Common myeloid progenitor, CD34-positive (primary cell): ENCODE measurements around the gene DIAPH3.

Source experiments
- CTCF ChIA-PET: fragments of 350-600 bp; sonication (Branson Sonifier 250); formaldehyde crosslinking; loops from one replicate; lab custom pipeline; 2021; ENCODE audit warnings: antibody characterized with exemption; lab: Charles Lee
- POLR2A ChIA-PET: fragments of 350-600 bp; sonication (Branson Sonifier 250); formaldehyde crosslinking; loops from one replicate; lab custom pipeline; 2021; ENCODE audit warnings: antibody characterized with exemption; lab: Charles Lee
- DNase-seq, 3 donors: peaks; one replicate each; pipeline versions ENCODE4 v3.0.0 to v3.0.0-alpha.2; 2013
- H3K27ac ChIP-seq, 2 experiments: 1 replicate in 1 of 2; 2 replicates in 1 of 2; pipeline ENCODE4 v1.7.0; 2013; ENCODE audit warnings: inconsistent platforms in 2 of 2, low read length in 2 of 2, mild to moderate bottlenecking in 2 of 2, low read depth in 1 of 2, moderate library complexity in 1 of 2; ENCODE audit not compliant: severe bottlenecking in 2 of 2, insufficient read depth in 1 of 2, poor library complexity in 1 of 2
- H3K27me3 ChIP-seq, 5 experiments: replicated peaks in 2 of 5; 1 replicate in 3 of 5; 2 replicates in 2 of 5; pipeline versions ENCODE4 v1.6.1 to v1.7.0; 2013; ENCODE audit warnings: low read length in 4 of 5, mild to moderate bottlenecking in 2 of 5, moderate library complexity in 2 of 5, inconsistent platforms in 1 of 5; ENCODE audit not compliant: insufficient read depth in 5 of 5, control insufficient read depth in 4 of 5
- H3K36me3 ChIP-seq, 4 experiments: 1 replicate in 2 of 4; 2 replicates in 2 of 4; pipeline versions ENCODE4 v1.6.1 to v1.7.0; 2013; ENCODE audit warnings: low read length in 3 of 4, control low read depth in 1 of 4, mild to moderate bottlenecking in 1 of 4; ENCODE audit not compliant: control insufficient read depth in 4 of 4, insufficient read depth in 4 of 4
- H3K4me1 ChIP-seq, 4 experiments: 1 replicate in 3 of 4; 2 replicates in 1 of 4; pipeline versions ENCODE4 v1.6.1 to v1.7.1; 2013; ENCODE audit warnings: low read length in 3 of 4, mild to moderate bottlenecking in 3 of 4, control low read depth in 1 of 4, inconsistent platforms in 1 of 4, moderate library complexity in 1 of 4; ENCODE audit not compliant: control insufficient read depth in 4 of 4, insufficient read depth in 4 of 4; ENCODE audit errors: control extremely low read depth in 1 of 4
- H3K4me3 ChIP-seq, 7 experiments: 1 replicate in 4 of 7; 2 replicates in 3 of 7; pipeline versions ENCODE4 v1.5.1 to v1.7.0; 2013; ENCODE audit warnings: mild to moderate bottlenecking in 7 of 7, low read length in 6 of 7, moderate library complexity in 6 of 7, inconsistent platforms in 2 of 7, low read depth in 2 of 7, control low read depth in 1 of 7; ENCODE audit not compliant: insufficient read depth in 4 of 7, control insufficient read depth in 1 of 7; ENCODE audit errors: extremely low read depth in 1 of 7
- H3K9me3 ChIP-seq, 5 experiments: 1 replicate in 4 of 5; 2 replicates in 1 of 5; pipeline versions ENCODE4 v1.6.1 to v1.7.1; 2013; ENCODE audit warnings: low read length in 4 of 5, mild to moderate bottlenecking in 2 of 5, inconsistent platforms in 1 of 5, low read depth in 1 of 5, moderate library complexity in 1 of 5; ENCODE audit not compliant: control insufficient read depth in 4 of 5, insufficient read depth in 2 of 5; ENCODE audit errors: control extremely low read depth in 1 of 5
- WGBS: methylation state at CpG from one replicate; pipeline ENCODE4 v1.1.5; 2013; ENCODE audit not compliant: insufficient coverage; 5-methylcytosine and 5-hydroxymethylcytosine counted together

Gene DIAPH3

GRCh38 chr13:60152114-60152513, 11.6 kb downstream of the DIAPH3 start:
- Histone ChIP-seq H3K4me3 (no peak overlapping the region), H3K27me3 (no peaks in the 10 kb centered on the region), H3K36me3 (no peaks in the 10 kb centered on the region), H3K27ac (no peak overlapping the region), H3K4me1 (peaks cover 0 to 8% (median 6%) of the 10 kb centered on the region in 4 experiments), H3K9me3 (peaks cover 0 to 2% (median 0%) of the 10 kb centered on the region in 5 experiments)
- DNase-seq, result no peak
- ChIA-PET CTCF (no interaction called here), POLR2A (no interaction called here)

- no peak overlapping the region for H3K4me3 ChIP-seq
- H3K36me3 ChIP-seq, result no peaks in the 10 kb centered on the region
- H3K27me3 ChIP-seq, result no peaks in the 10 kb centered on the region
- ChIA-PET CTCF (no interaction called here), POLR2A (no interaction called here)
- H3K27ac ChIP-seq, result no peak overlapping the region
- peaks cover 0 to 8% (median 6%) of the 10 kb centered on the region in 4 experiments for H3K4me1 ChIP-seq
- WGBS, result 100% methylated on average over 2 of the region's 2 CpGs
- no peak for DNase-seq
- H3K9me3 ChIP-seq, result no peaks in the 10 kb centered on the region
These were observed 13.2 kb downstream of the DIAPH3 start for GRCh38 chr13:60150538-60150937.

DNA sequence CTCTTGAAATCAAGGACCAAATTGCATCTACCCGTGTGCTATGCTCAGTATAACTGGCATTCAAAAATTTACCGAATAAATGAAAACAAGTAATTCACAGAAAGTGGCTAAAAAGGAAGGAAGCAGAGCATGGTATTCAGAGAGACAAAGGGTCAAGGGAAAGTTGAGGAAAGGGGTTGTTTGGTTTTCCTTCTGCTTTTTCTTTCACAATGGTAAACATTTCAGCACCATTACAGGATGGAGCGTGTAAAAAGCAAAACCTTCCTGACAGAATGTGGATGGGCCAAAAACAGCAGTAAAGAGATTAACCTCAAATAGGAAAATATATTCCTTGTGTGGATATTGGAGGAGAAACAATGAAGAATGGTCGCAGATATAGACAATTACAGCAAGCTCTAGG, 14.8 kb downstream of the DIAPH3 start:
- no peaks in the 10 kb centered on the region for H3K9me3 ChIP-seq

DNA sequence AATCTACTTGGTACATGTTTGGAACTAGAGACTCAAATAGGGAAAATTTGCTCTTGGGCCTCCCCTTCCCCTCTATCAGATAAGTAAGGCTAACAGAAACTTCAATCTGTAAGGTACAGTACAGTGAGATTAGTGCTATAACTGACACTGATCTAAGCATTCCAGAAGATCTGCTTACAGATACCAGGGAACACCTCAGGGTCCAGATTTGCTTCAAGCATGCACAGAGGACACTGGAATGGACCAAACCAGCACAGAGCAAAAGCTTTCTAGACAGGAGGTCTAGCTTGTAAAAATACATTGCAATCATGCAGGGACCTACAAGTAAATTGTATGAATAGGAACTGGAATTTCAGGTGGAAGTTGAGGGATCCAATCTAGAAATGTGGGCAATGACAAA, 16.4 kb downstream of the DIAPH3 start:
- Histone ChIP-seq H3K9me3 (no peaks in the 10 kb centered on the region), H3K4me3 (no peak overlapping the region), H3K27ac (no peak overlapping the region), H3K4me1 (peaks cover 0 to 8% (median 6%) of the 10 kb centered on the region in 4 experiments), H3K27me3 (no peaks in the 10 kb centered on the region), H3K36me3 (peaks cover 0 to 3% (median 0%) of the 10 kb centered on the region in 4 experiments)
- no peak for DNase-seq
- ChIA-PET CTCF (no interaction called here), POLR2A (no interaction called here)

More for the DNA sequence above, 14.8 kb downstream of the DIAPH3 start:
- no peaks in the 10 kb centered on the region for H3K36me3 ChIP-seq
- no peak overlapping the region for H3K27ac ChIP-seq
- POLR2A ChIA-PET, result no interaction called here
- peak in 1 of 3 donors; percentile 7 for DNase-seq
- peaks cover 0 to 8% (median 6%) of the 10 kb centered on the region in 4 experiments for H3K4me1 ChIP-seq
- CTCF ChIA-PET, result no interaction called here
- peak overlapping the region in 2 of 7 experiments; percentile 32 to 35 for H3K4me3 ChIP-seq
- WGBS, result 89% methylated on average over 1 of the region's 4 CpGs
- H3K27me3 ChIP-seq, result no peaks in the 10 kb centered on the region

DNA sequence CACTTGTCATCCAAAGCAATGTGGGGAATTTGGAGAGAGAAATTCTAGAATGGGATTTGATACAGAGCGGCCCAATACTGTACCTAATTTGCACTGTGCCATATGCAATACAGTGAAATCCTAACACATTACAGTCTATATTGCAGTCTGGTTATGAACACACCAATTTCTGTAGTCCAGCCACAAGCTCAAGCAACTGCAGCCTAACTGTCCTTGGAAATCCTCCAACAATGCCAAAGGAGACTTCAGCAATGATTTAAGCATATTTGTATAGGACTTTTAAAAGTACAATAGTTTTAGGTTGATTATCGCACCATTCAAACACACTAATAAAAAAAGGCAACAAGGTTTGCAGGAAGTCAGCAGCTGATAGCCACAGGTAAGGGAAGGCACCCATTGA, 17.3 kb downstream of the DIAPH3 start:
- ChIA-PET CTCF (no interaction called here), POLR2A (no interaction called here)
- Histone ChIP-seq H3K9me3 (no peaks in the 10 kb centered on the region), H3K36me3 (peaks cover 0 to 3% (median 0%) of the 10 kb centered on the region in 4 experiments), H3K4me3 (no peak overlapping the region), H3K4me1 (peaks cover 0 to 8% (median 6%) of the 10 kb centered on the region in 4 experiments), H3K27ac (no peak overlapping the region), H3K27me3 (no peaks in the 10 kb centered on the region)
- no CpG with 5 or more reads among the region's 2 CpGs for WGBS
- no peak for DNase-seq

DNA sequence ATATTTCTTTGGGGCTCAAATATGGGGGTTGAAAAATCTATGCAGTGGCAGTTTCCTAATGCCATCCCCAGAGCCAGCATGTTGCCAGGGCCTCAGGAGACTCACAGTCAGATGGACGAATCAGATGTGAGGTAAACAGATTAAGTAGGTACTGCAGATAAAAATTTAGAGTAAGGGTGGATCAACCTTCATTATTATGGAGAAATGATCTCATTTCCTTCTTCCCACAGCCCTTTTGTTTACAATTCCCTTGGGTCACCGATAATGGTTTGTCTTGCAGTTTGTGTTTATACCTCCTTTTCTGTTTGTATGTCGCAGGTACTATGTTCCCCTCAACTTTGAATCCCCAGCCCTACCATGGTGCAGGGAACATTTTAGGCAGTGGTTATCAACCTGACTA, 20.0 kb downstream of the DIAPH3 start:
- H3K36me3 ChIP-seq, result peaks cover 0 to 3% (median 0%) of the 10 kb centered on the region in 4 experiments
- CTCF ChIA-PET, result no interaction called here
- 100% methylated on average over 3 of the region's 3 CpGs for WGBS

DNA sequence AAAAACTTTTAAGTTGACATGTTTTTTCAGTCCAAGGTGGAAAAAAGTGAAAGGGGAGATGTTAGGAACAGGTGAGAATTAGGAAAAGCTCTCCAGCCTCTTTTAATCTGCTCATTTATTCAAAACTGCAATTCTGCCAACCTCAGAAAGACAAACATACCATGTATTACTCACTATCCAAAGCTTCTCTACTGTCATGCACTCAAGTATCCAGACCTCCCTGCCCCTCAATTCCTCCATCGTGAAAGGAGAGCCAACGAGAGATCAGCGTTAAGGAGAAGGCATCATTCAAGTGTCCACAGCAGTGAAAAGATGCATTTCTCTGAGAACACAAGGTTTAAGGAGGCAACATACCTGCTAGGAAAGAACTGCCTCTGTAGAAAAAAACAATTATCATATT, 24.5 kb downstream of the DIAPH3 start:
- H3K4me3 ChIP-seq, result no peak overlapping the region
- H3K4me1 ChIP-seq, result peaks cover 0 to 3% (median 0%) of the 10 kb centered on the region in 4 experiments
- CTCF ChIA-PET, result no interaction called here
- WGBS, result 100% methylated on average over 3 of the region's 3 CpGs
- H3K9me3 ChIP-seq, result no peaks in the 10 kb centered on the region
- POLR2A ChIA-PET, result no interaction called here
- H3K27ac ChIP-seq, result no peak overlapping the region
- DNase-seq, result no peak
- H3K36me3 ChIP-seq, result peaks cover 0 to 6% (median 0%) of the 10 kb centered on the region in 4 experiments
- no peaks in the 10 kb centered on the region for H3K27me3 ChIP-seq

More for the DNA sequence above, 20.0 kb downstream of the DIAPH3 start:
- no peaks in the 10 kb centered on the region for H3K9me3 ChIP-seq
- H3K27me3 ChIP-seq, result no peaks in the 10 kb centered on the region
- no peak for DNase-seq
- no peak overlapping the region for H3K27ac ChIP-seq
- POLR2A ChIA-PET, result no interaction called here
- H3K4me3 ChIP-seq, result no peak overlapping the region
- H3K4me1 ChIP-seq, result peaks cover 0 to 2% (median under 1%) of the 10 kb centered on the region in 4 experiments
